Loucy (cell line): ENCODE data around the gene JARID2.

Experiments
- H2AFZ ChIP-seq: fragments of 200-600 bp; sonication (generic); 2 replicates; pipeline ENCODE4 v1.6.0; 2016; ENCODE audit warnings: antibody characterized with exemption, mild to moderate bottlenecking, low read length, moderate library complexity
- H3F3A ChIP-seq: fragments of 200-600 bp; 2 replicates; pipeline ENCODE4 v1.6.0; 2016; ENCODE audit warnings: antibody characterized with exemption, low read depth, mild to moderate bottlenecking
- H3K27me3 ChIP-seq: fragments of 200-600 bp; sonication (generic); 2 replicates; pipeline ENCODE4 v1.6.1; 2014; ENCODE audit warnings: low read length, mild to moderate bottlenecking; ENCODE audit not compliant: insufficient read depth, poor library complexity, severe bottlenecking
- H3K36me3 ChIP-seq: fragments of 200-600 bp; sonication (generic); 2 replicates; pipeline ENCODE4 v1.6.1; 2016; ENCODE audit warnings: low read length; ENCODE audit not compliant: insufficient read depth
- H3K4me1 ChIP-seq: fragments of 200-600 bp; sonication (generic); 2 replicates; pipeline ENCODE4 v1.5.1; 2014; ENCODE audit warnings: low read length, mild to moderate bottlenecking; ENCODE audit not compliant: insufficient read depth, poor library complexity, severe bottlenecking
- H3K4me2 ChIP-seq: fragments of 200-600 bp; sonication (generic); 2 replicates; pipeline ENCODE4 v1.6.0; 2014; ENCODE audit warnings: antibody characterized with exemption, low read length, low read depth, mild to moderate bottlenecking; ENCODE audit not compliant: poor library complexity, severe bottlenecking
- H3K4me3 ChIP-seq: fragments of 200-600 bp; sonication (generic); 2 replicates; pipeline ENCODE4 v1.5.1; 2014; ENCODE audit warnings: low read length, mild to moderate bottlenecking, mixed read lengths; ENCODE audit not compliant: poor library complexity, severe bottlenecking
- H3K79me2 ChIP-seq: fragments of 200-600 bp; sonication (generic); 2 replicates; pipeline ENCODE4 v1.6.1; 2014; ENCODE audit warnings: low read length; ENCODE audit not compliant: insufficient read depth
- H3K9ac ChIP-seq: fragments of 200-600 bp; sonication (generic); 2 replicates; pipeline ENCODE4 v1.6.0; 2014; ENCODE audit warnings: mild to moderate bottlenecking, low read depth, low read length, moderate library complexity; ENCODE audit not compliant: poor library complexity, severe bottlenecking
- H3K9me2 ChIP-seq: fragments of 200-600 bp; sonication (generic); replicated peaks from 2 replicates; pipeline ENCODE4 v1.6.1; 2016; ENCODE audit warnings: low read depth, low read length, mixed read lengths
- H3K9me3 ChIP-seq: fragments of 200-600 bp; sonication (generic); 2 replicates; pipeline ENCODE4 v1.6.1; 2014; ENCODE audit warnings: mild to moderate bottlenecking, antibody characterized with exemption, low read length, low read depth; ENCODE audit not compliant: insufficient read depth
- H4K20me1 ChIP-seq: fragments of 200-600 bp; sonication (generic); 2 replicates; pipeline ENCODE4 v1.6.0; 2014; ENCODE audit warnings: antibody characterized with exemption, low read length, mild to moderate bottlenecking; ENCODE audit not compliant: insufficient read depth, poor library complexity, severe bottlenecking
- EZH2phosphoT487 ChIP-seq: fragments of 200-600 bp; IDR thresholded peaks from 2 replicates; pipeline ENCODE4 v1.6.1; 2018; ENCODE audit warnings: antibody characterized with exemption, mild to moderate bottlenecking, moderate library complexity, borderline replicate concordance
- TF ChIP-seq, protein P1 (sequence below): fragments of 200-600 bp; sonication (generic); conservative IDR thresholded peaks from 2 replicates; pipeline ENCODE4 v1.5.1; 2014; ENCODE audit warnings: mild to moderate bottlenecking, antibody characterized with exemption, low read length

JARID2 gene

GRCh38 chr6:15218401-15218800, 27.5 kb upstream of the JARID2 start:
- Histone ChIP-seq H3K4me1 (no peaks in the 10 kb centered on the region), H4K20me1 (no peaks in the 10 kb centered on the region), H3K9me2 (no peaks in the 10 kb centered on the region), H3K9ac (no peak overlapping the region), H2AFZ (no peak overlapping the region), H3K36me3 (no peaks in the 10 kb centered on the region), H3K4me3 (no peak overlapping the region), H3K27me3 (no peaks in the 10 kb centered on the region), H3K9me3 (no peaks in the 10 kb centered on the region), H3K79me2 (no peaks in the 10 kb centered on the region), H3K4me2 (no peak overlapping the region), H3F3A (no peaks in the 10 kb centered on the region)
- TF ChIP-seq, protein P1, sequence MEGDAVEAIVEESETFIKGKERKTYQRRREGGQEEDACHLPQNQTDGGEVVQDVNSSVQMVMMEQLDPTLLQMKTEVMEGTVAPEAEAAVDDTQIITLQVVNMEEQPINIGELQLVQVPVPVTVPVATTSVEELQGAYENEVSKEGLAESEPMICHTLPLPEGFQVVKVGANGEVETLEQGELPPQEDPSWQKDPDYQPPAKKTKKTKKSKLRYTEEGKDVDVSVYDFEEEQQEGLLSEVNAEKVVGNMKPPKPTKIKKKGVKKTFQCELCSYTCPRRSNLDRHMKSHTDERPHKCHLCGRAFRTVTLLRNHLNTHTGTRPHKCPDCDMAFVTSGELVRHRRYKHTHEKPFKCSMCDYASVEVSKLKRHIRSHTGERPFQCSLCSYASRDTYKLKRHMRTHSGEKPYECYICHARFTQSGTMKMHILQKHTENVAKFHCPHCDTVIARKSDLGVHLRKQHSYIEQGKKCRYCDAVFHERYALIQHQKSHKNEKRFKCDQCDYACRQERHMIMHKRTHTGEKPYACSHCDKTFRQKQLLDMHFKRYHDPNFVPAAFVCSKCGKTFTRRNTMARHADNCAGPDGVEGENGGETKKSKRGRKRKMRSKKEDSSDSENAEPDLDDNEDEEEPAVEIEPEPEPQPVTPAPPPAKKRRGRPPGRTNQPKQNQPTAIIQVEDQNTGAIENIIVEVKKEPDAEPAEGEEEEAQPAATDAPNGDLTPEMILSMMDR: no peak
- no peak for TF ChIP-seq EZH2phosphoT487

- no peak for TF ChIP-seq EZH2phosphoT487
- TF ChIP-seq, protein P1: no peak
- no peak overlapping the region for H3K4me3 ChIP-seq
Measured at GRCh38 chr6:15220062-15220461, 25.8 kb upstream of the JARID2 start.

DNA sequence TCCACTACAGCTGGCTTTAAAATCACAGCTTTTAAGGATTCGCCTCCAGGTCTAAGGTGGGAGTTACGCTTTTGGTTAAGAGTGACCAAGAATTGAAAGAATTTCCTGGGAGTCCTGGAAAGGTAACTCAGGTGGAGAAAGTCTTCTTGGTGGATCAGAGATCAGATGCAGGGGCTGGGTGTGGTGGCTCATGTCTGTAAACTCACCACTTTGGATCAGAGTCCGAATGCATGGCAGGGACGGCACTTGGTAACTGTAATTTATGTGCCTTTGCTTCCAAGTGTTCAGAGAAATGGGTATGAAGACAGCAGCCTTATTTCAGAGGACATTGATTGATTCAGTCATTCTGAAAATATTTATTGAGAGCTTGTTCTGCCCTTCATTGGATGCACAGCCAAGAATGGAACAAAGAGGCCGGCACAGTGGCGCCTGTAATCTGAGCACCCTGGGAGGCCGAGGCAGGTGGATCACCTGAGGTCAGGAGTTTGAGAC, 18.0 kb upstream of the JARID2 start:
- Histone ChIP-seq H3K9me2 (no peaks in the 10 kb centered on the region), H4K20me1 (no peaks in the 10 kb centered on the region), H3K27me3 (no peaks in the 10 kb centered on the region), H3K4me2 (no peak overlapping the region), H3K79me2 (no peaks in the 10 kb centered on the region), H3K4me1 (no peaks in the 10 kb centered on the region), H3K36me3 (no peaks in the 10 kb centered on the region), H2AFZ (no peak overlapping the region), H3K9me3 (no peaks in the 10 kb centered on the region), H3F3A (no peaks in the 10 kb centered on the region), H3K4me3 (no peak overlapping the region), H3K9ac (no peak overlapping the region)
- TF ChIP-seq EZH2phosphoT487: no peak
- TF ChIP-seq, protein P1: no peak

More at GRCh38 chr6:15220062-15220461, 25.8 kb upstream of the JARID2 start:
- no peaks in the 10 kb centered on the region for H4K20me1 ChIP-seq
- no peaks in the 10 kb centered on the region for H3K27me3 ChIP-seq
- H3F3A ChIP-seq: no peaks in the 10 kb centered on the region
- no peaks in the 10 kb centered on the region for H3K9me3 ChIP-seq
- no peak overlapping the region for H3K4me2 ChIP-seq
- H3K4me1 ChIP-seq: no peaks in the 10 kb centered on the region
- no peaks in the 10 kb centered on the region for H3K9me2 ChIP-seq
- no peak overlapping the region for H3K9ac ChIP-seq
- H3K79me2 ChIP-seq: no peaks in the 10 kb centered on the region
- H2AFZ ChIP-seq: no peak overlapping the region
- no peaks in the 10 kb centered on the region for H3K36me3 ChIP-seq
